GM06990 (cell line): ENCODE results near the gene DDO.
A peak's percentile ranks its signal among the peaks of the same experiment; 100 is the strongest.

Experiments used
- DNase-seq: peaks from one replicate; pipeline ENCODE4 v3.0.0-alpha.2; 2011; ENCODE audit not compliant: insufficient read length; ENCODE audit errors: extremely low read depth
- H3K27me3 ChIP-seq: replicated peaks from 2 replicates; pipeline ENCODE4 v1.6.0; 2011; ENCODE audit warnings: low read length; ENCODE audit not compliant: control insufficient read depth, insufficient read depth
- H3K36me3 ChIP-seq: 2 replicates; pipeline ENCODE4 v1.5.1; 2011; ENCODE audit warnings: low read length; ENCODE audit not compliant: control insufficient read depth, insufficient read depth
- H3K4me3 ChIP-seq: replicated peaks from 2 replicates; pipeline ENCODE4 v1.5.1; 2011; ENCODE audit warnings: low read depth, mild to moderate bottlenecking, control low read depth, low read length
- TF ChIP-seq, protein P1 (sequence below): IDR thresholded peaks from 2 replicates; pipeline ENCODE4 v1.5.1; 2011; ENCODE audit warnings: low read length, control low read depth, mild to moderate bottlenecking, inconsistent platforms; ENCODE audit not compliant: insufficient read depth, poor library complexity, severe bottlenecking

The DDO gene

DNA sequence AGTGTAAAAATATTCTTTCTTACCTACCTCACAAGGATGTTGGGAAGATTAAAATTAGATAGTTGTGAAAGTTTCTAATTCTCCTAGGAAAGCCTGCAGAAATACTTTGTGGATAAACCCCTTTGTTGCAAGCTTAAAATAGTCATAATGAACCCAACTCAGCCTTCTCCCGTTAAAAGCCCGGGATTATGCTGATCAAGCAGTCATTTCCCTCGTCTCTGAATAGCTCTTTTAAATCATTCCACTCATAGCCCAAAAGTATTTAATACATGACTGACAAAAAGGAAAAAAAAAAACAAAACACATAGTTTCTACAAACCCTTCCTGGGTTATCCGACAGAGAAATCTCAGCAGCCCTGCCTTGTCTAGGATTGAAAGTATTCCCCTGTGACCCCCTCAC, 46.3 kb downstream of the DDO start:
- TF ChIP-seq, protein P1, sequence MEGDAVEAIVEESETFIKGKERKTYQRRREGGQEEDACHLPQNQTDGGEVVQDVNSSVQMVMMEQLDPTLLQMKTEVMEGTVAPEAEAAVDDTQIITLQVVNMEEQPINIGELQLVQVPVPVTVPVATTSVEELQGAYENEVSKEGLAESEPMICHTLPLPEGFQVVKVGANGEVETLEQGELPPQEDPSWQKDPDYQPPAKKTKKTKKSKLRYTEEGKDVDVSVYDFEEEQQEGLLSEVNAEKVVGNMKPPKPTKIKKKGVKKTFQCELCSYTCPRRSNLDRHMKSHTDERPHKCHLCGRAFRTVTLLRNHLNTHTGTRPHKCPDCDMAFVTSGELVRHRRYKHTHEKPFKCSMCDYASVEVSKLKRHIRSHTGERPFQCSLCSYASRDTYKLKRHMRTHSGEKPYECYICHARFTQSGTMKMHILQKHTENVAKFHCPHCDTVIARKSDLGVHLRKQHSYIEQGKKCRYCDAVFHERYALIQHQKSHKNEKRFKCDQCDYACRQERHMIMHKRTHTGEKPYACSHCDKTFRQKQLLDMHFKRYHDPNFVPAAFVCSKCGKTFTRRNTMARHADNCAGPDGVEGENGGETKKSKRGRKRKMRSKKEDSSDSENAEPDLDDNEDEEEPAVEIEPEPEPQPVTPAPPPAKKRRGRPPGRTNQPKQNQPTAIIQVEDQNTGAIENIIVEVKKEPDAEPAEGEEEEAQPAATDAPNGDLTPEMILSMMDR = no peak
- H3K4me3 ChIP-seq = no peak overlapping the region
- no peak for DNase-seq
- H3K27me3 ChIP-seq = no peaks in the 10 kb centered on the region; the same call in 1 of the 2 replicates
- no peaks in the 10 kb centered on the region for H3K36me3 ChIP-seq

DNA sequence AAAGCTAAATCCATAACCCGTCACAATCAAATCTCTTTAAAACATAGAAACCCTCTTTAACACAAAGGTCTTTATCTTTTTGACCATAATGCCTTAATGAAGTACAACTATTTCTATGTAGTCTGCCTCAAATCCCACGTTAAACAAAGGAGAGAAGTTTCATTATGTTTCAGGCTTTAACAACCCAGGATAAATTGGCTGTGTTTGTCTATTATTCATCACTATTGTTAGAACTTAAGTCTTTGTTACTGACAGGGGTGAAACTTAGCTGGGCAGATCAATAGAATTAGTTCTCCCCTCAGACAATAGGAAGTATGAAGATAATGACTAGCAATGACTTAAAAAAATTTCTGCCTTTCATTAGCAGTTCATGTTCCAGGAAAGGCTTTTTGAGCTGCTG, 47.1 kb downstream of the DDO start:
- no peaks in the 10 kb centered on the region for H3K36me3 ChIP-seq
- no peak overlapping the region for H3K4me3 ChIP-seq
- H3K27me3 ChIP-seq = no peaks in the 10 kb centered on the region; the same call in 1 of the 2 replicates
- peak; percentile 55 for DNase-seq
- TF ChIP-seq, protein P1 = no peak

DNA sequence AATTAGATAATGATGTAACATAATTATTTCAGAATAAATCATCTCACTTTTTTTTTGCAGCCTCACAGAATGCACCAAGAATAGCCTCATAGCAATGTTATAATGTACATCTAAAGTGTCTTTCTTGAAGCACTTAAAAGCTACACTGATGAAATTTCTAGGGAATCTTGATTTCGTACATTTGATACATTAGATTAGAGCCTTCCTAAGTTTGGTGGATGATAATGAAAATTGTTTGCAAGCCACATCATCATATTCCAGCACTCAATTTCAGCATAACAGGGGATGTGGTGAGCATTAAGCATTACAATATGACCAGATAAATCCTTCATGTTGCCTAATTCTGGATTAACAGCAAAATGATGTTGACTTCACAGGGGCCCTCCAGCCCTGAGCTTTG, 47.5 kb downstream of the DDO start:
- TF ChIP-seq, protein P1 = no peak

DNA sequence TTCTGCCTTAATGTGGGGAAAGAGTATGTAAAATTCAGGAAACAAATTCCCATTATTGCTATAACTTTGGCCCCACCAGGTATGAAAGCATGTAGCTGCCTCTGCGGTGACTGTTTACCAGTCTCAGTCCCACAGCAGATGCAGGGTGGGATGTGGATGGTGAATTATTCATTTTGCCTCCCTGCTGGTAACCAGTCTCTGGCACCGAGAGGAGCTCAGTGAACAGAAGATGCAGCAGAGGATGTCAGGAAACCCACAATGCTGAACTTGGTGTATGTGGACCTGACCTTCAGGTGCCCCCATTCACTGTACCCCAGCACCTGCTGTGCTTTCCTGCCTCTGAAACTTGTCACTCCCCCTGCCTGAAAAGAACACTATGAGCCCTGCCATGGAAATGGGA, 48.4 kb downstream of the DDO start:
- Histone ChIP-seq H3K27me3 (no peaks in the 10 kb centered on the region; the same call in 1 of the 2 replicates), H3K36me3 (no peaks in the 10 kb centered on the region), H3K4me3 (no peak overlapping the region)
- DNase-seq = no peak
- TF ChIP-seq, protein P1 = no peak

More for the DNA sequence above, 47.5 kb downstream of the DDO start:
- DNase-seq = no peak
- Histone ChIP-seq H3K27me3 (no peaks in the 10 kb centered on the region; the same call in 1 of the 2 replicates), H3K4me3 (no peak overlapping the region), H3K36me3 (no peaks in the 10 kb centered on the region)

DNA sequence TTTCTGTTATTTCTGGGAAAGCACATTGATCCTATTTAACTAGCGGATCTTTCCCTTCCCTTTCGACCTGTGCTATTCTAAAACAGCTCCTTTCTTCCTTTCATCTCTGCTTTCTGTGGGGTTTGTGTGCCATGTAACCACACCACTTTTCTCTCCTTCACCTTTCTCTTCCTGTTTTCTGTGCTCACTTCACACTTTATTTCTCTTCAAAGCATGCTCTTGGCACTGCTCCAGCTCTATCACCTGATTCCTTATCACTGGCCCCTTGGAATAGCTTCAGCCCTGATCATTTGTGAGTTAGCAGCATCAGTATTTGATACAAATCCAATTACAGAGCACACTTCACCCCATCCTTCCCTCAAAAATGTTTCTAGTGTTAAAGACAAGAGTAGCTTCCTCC, 49.1 kb downstream of the DDO start:
- no peak for DNase-seq
- TF ChIP-seq, protein P1 = no peak
- Histone ChIP-seq H3K27me3 (no peaks in the 10 kb centered on the region; the same call in 1 of the 2 replicates), H3K36me3 (no peaks in the 10 kb centered on the region), H3K4me3 (no peak overlapping the region)
